NOMO-1 (cell line): Measurements from ENCODE around the gene SCN9A.

Experiments used
- DNase-seq, 2 experiments: peaks; one replicate each; lab custom pipeline; 2025; ENCODE audit not compliant: unreplicated experiment in 2 of 2; lab: John Stamatoyannopoulos, UW

Gene SCN9A

GRCh38 chr2:166188084-166188483 is 187.7 kb downstream of the SCN9A start:
- no peak for DNase-seq

- DNase-seq, result no peak
Measured at GRCh38 chr2:166184789-166185188, 191.0 kb downstream of the SCN9A start.

GRCh38 chr2:166181813-166182154 is 194.0 kb downstream of the SCN9A start:
- DNase-seq, result no peak

- DNase-seq, result peak; percentile 1
Measured at GRCh38 chr2:166180951-166181812, 194.6 kb downstream of the SCN9A start.

GRCh38 chr2:166179201-166179600 is 196.5 kb downstream of the SCN9A start:
- DNase-seq, result no peak

GRCh38 chr2:166173263-166173662 is 202.5 kb downstream of the SCN9A start:
- no peak for DNase-seq

GRCh38 chr2:166171216-166171615 is 204.5 kb downstream of the SCN9A start:
- DNase-seq, result no peak

GRCh38 chr2:166170356-166170755 is 205.4 kb downstream of the SCN9A start:
- DNase-seq, result no peak

- no peak for DNase-seq
Measured at GRCh38 chr2:166167449-166167848, 208.3 kb downstream of the SCN9A start.

- DNase-seq, result no peak
Measured at GRCh38 chr2:166163775-166164174, 212.0 kb downstream of the SCN9A start.

GRCh38 chr2:166158546-166158945 is 217.2 kb downstream of the SCN9A start:
- DNase-seq, result no peak

GRCh38 chr2:166157578-166157977 is 218.2 kb downstream of the SCN9A start:
- DNase-seq, result no peak

- no peak for DNase-seq
Measured at GRCh38 chr2:166156985-166157490, 218.7 kb downstream of the SCN9A start.

- DNase-seq, result no peak
Measured at GRCh38 chr2:166155589-166155988, 220.2 kb downstream of the SCN9A start.

- DNase-seq, result no peak
Measured at GRCh38 chr2:166154685-166155338, 220.9 kb downstream of the SCN9A start.

GRCh38 chr2:166152064-166152463 is 223.7 kb downstream of the SCN9A start:
- no peak for DNase-seq

- DNase-seq, result no peak
Measured at GRCh38 chr2:166148500-166149400, 227.0 kb downstream of the SCN9A start.

GRCh38 chr2:166147883-166148282 is 227.9 kb downstream of the SCN9A start:
- no peak for DNase-seq
